Activated T-helper 1 cell treated with anti-CD3 and anti-CD28 coated beads, Interleukin-12 subunit alpha, Interleukin-12 subunit beta, Interleukin-2, Interleukin-4 antibody, amounts not matched to agents 30 ng/mL and 10 ng/mL and 1 ng/mL, durations not matched to agents 14 hours and 24 hours and 36 hours (primary cell): Measurements from ENCODE around the gene C20orf173. TPM values are rescaled to one million over a fixed set of nuclear protein-coding genes. Genes with fewer than 3 reads are reported as not detected.
"Not testable (repeated sequence)": the region's sequence is repeated elsewhere in the genome, so short reads cannot be mapped to it uniquely, and the experiment has no call there.

Experiments
- DNase-seq: peaks from one replicate; pipeline ENCODE4 v3.0.0; 2021; ENCODE audit warnings: low spot score
- H3K27ac Mint-ChIP-seq: one replicate; pipeline ENCODE4 v1.8.0; 2021; ENCODE audit warnings: mild to moderate bottlenecking, mixed read lengths
- H3K27me3 Mint-ChIP-seq: one replicate; pipeline ENCODE4 v1.8.0; 2022; ENCODE audit warnings: mild to moderate bottlenecking, moderate library complexity, mixed read lengths; ENCODE audit not compliant: insufficient read depth
- H3K36me3 Mint-ChIP-seq: one replicate; pipeline ENCODE4 v1.8.0; 2021; ENCODE audit warnings: low read depth, mixed read lengths
- H3K4me1 Mint-ChIP-seq: one replicate; pipeline ENCODE4 v1.8.0; 2021; ENCODE audit warnings: low read depth, mixed read lengths
- H3K4me3 Mint-ChIP-seq: one replicate; pipeline ENCODE4 v1.8.0; 2021; ENCODE audit warnings: mild to moderate bottlenecking, moderate library complexity, mixed read lengths
- H3K9me3 Mint-ChIP-seq: one replicate; pipeline ENCODE4 v1.8.0; 2021; ENCODE audit warnings: mixed read lengths
- intact Hi-C: fragments of 100-400 bp; cut with micrococcal nuclease; formaldehyde crosslinking; loops from one replicate; pipeline ENCODE4 v1.15.1; 2024
- total RNA-seq: library from RNA; stranded (reverse); gene quantifications from 2 replicates; pipeline ENCODE4 v1.2.3, GENCODE V29; 2022

The C20orf173 gene
- total RNA-seq, 1 donor from 2014 or later = not detected

- H3K4me1 Mint-ChIP-seq = peaks cover 12% of the 10 kb centered on the region
- peak; percentile 96 for DNase-seq
- intact Hi-C loops = loop anchor here (1.0 to 5.0 kb wide), 13 partner anchors 60 to 1550 kb away; partner anchors contain the start of genes CEP250, EIF6, GSS and MYH7B
- H3K36me3 Mint-ChIP-seq = peaks cover 6% of the 10 kb centered on the region
- H3K4me3 Mint-ChIP-seq = peak within 1 kb of the TSS; percentile 90
- no peaks in the 10 kb centered on the region for H3K27me3 Mint-ChIP-seq
- H3K27ac Mint-ChIP-seq = peak within 1 kb of the TSS; percentile 88
- H3K9me3 Mint-ChIP-seq = no peaks in the 10 kb centered on the region
Observed at GRCh38 chr20:35541783-35542662, 12.6 kb upstream of the C20orf173 start, which contains the start of gene ERGIC3. Gene ERGIC3, plus strand, starts transcription at chr20:35542078. Its CDS starts 20 bp downstream, at chr20:35542098.

GRCh38 chr20:35541118-35541782 is 11.8 kb upstream of the C20orf173 start:
- Mint-ChIP-seq H3K4me3 (peak overlapping the region; percentile 90), H3K27ac (no peak overlapping the region), H3K27me3 (no peaks in the 10 kb centered on the region), H3K4me1 (peaks cover 12% of the 10 kb centered on the region), H3K9me3 (no peaks in the 10 kb centered on the region), H3K36me3 (peaks cover 6% of the 10 kb centered on the region)
- DNase-seq = no peak
- intact Hi-C loops = loop anchor here (1.0 to 5.0 kb wide), 9 partner anchors 61 to 1549 kb away; partner anchors contain the start of genes EIF6, GSS, MYH7B and NCOA6

DNA sequence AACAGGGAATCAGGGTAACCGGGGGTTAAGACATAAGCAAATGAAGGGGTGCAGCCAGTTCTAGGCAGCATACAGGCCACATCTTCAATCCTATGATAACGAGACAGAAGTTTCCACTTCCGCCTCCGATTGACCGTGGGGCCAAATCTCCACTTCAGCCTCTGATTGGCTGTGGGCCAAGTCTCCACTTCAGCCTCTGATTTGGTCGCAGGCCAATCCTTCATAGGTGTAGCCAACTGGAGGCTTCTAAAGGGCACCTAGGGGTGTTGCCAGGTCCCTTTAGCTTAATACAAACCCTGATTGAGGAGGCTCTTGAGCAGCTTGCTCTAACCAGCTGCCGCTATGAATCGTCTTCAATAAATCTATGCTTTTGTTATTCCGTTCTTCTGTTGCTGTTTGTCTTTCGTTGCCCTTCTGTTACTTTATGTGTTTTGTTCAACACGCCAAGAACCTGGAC is 10.3 kb upstream of the C20orf173 start:
- Mint-ChIP-seq H3K27ac (no peak overlapping the region), H3K27me3 (no peaks in the 10 kb centered on the region), H3K36me3 (peaks cover 6% of the 10 kb centered on the region), H3K4me3 (no peak overlapping the region), H3K9me3 (no peaks in the 10 kb centered on the region), H3K4me1 (peaks cover 12% of the 10 kb centered on the region)
- DNase-seq = no peak
- intact Hi-C loops = loop anchor here (2.0 to 5.0 kb wide), 7 partner anchors 63 to 1547 kb away; partner anchors contain the start of genes EIF6, NCOA6, RALY and SCAND1

DNA sequence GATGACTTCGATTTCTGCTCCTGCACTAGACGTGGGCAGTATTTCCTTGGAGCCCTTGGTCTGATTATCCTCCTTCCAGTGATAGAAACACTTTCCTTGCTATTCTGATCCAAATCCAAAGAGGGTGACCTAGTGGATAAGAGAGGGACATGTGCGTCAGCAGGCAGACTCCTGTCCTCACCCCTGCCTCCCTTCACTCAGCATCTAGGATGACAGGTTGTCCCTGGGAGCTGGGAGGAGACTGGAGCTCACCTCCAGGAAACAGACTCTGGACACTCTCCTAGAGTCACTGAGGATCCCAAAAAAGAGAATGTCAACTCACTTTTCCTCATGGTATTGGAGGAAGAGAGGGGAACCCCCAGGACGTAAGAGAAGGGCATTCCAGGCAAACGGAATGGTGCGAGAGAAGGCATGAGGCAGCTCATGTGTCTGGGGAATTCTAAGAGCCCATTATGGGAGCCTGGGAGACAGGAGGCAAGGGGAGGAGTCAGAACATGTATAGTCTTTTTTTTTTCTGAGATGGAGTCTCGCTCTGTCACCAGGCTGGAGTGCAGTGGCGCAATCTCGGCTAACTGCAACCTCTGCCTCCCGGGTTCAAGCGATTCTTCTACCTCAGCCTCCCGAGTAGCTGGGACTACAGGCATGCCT is 2.2 kb downstream of the C20orf173 start:
- no peak overlapping the region for H3K27ac Mint-ChIP-seq
- no peak for DNase-seq
- H3K4me3 Mint-ChIP-seq = no peak overlapping the region
- peaks cover 5% of the 10 kb centered on the region for H3K27me3 Mint-ChIP-seq
- H3K4me1 Mint-ChIP-seq = no peaks in the 10 kb centered on the region
- no peaks in the 10 kb centered on the region for H3K9me3 Mint-ChIP-seq
- H3K36me3 Mint-ChIP-seq = no peaks in the 10 kb centered on the region
- intact Hi-C loops = no loop called here

DNA sequence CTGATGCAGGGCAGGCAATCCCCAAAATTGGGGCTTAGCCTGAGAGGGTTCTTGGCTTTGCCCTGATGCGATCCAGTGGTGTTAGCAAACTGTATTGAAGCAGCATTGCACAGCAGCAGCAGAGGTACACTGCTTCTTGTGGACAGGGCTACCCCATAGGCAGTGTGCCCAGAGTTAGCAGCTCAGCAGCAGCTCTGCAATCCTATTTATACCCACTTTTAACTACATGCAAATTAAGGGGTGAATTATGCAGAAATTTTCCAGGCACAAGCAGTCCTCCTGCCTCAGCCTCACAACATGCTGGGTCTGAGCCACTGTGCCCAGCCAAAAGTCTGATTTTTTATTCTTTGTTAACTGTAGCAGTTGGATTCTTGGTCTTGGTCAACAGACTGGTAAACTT is 3.8 kb downstream of the C20orf173 start:
- no peak overlapping the region for H3K27ac Mint-ChIP-seq
- H3K4me1 Mint-ChIP-seq = no peaks in the 10 kb centered on the region
- H3K9me3 Mint-ChIP-seq = no peaks in the 10 kb centered on the region
- intact Hi-C loops = no loop called here
- H3K36me3 Mint-ChIP-seq = no peaks in the 10 kb centered on the region
- no peak for DNase-seq
- H3K27me3 Mint-ChIP-seq = peaks cover 5% of the 10 kb centered on the region
- H3K4me3 Mint-ChIP-seq = no peak overlapping the region

DNA sequence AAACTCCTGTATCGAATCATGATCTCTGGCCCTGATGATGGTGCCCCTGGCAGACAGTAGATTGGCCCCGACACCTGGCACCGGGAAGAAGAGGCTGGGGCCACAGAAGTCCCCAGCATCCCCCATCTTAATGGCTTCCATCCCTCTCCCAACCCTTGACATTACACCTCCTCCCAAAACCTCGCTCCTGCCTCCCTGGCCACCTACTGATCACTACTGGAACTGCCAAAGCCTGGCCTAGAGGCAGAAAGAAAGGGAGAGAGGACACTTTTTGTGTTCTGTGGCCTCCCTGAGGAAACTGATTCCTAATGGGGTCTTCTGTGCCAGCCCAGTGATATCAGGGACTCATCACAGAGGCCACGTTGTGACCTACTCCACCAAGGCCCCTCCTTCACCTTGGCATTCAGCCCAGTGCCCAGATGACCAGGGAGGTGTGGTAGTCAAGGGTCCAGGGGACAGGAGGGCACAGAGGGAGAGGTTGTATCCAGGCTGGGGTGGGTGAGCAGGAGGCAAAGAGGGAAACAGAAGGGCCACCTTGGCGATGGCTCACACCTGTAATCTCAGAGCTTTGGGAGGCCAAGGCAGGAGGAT is 6.1 kb downstream of the C20orf173 start:
- Mint-ChIP-seq H3K9me3 (no peaks in the 10 kb centered on the region), H3K4me1 (no peaks in the 10 kb centered on the region), H3K4me3 (no peak overlapping the region), H3K36me3 (no peaks in the 10 kb centered on the region), H3K27ac (no peak overlapping the region), H3K27me3 (peaks cover 3% of the 10 kb centered on the region)
- DNase-seq = peak; percentile 14
- intact Hi-C loops = loop anchor here (5.0 kb wide), 1 partner anchor 61 kb away; no protein-coding TSS in a partner anchor

GRCh38 chr20:35518955-35519354 is 10.5 kb downstream of the C20orf173 start:
- H3K27ac Mint-ChIP-seq = no peak overlapping the region
- H3K36me3 Mint-ChIP-seq = peaks cover 1% of the 10 kb centered on the region
- intact Hi-C loops = no loop called here
- H3K4me3 Mint-ChIP-seq = no peak overlapping the region
- DNase-seq = no peak
- H3K4me1 Mint-ChIP-seq = no peaks in the 10 kb centered on the region
- no peaks in the 10 kb centered on the region for H3K9me3 Mint-ChIP-seq
- no peaks in the 10 kb centered on the region for H3K27me3 Mint-ChIP-seq

DNA sequence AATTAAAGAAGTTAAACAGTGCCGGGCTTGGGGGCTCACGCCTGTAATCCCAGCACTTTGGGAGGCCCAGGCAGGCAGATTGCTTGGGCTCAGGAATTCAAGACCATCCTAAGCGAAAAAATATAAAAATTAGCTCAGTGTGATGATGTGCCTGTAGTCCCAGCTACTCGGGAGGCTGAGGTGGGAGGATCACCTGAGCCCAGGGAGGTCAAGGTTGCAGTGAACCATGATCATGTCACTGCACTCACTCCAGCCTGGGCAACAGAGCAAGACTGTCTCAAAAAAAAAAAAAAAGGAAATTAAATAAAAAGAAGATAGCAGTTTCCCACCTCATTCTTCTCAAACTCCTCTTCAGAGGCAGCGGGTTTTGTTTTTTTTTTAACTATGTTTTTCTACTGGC is 11.7 kb downstream of the C20orf173 start:
- H3K27ac Mint-ChIP-seq, H3K36me3 Mint-ChIP-seq, H3K9me3 Mint-ChIP-seq, intact Hi-C loops, DNase-seq, H3K4me1 Mint-ChIP-seq, H3K4me3 Mint-ChIP-seq, H3K27me3 Mint-ChIP-seq: not testable (repeated sequence)

DNA sequence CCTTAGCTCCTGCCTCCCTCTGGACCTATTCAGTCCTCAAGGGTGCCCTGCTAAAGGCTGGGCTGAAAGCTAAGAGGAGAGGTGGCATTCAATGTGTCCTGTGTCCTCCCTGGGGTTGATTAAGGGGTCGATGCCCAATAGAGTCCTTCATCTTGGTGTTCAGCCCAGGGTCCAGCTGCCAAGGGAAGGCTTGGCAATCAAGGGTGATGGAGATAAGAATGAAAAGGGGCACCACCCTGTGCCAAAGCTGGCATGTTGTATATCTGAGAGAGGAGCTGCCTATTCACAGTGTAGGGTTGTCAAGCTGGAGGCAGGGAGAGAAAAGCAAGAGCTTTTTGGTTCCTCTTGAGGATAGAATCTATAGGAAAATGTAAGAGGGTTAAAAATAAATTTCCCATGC is 12.3 kb downstream of the C20orf173 start:
- Mint-ChIP-seq H3K4me1 (no peaks in the 10 kb centered on the region), H3K4me3 (no peak overlapping the region), H3K36me3 (peaks cover 8% of the 10 kb centered on the region), H3K27me3 (no peaks in the 10 kb centered on the region), H3K27ac (no peak overlapping the region), H3K9me3 (no peaks in the 10 kb centered on the region)
- DNase-seq = no peak
- intact Hi-C loops = no loop called here

- no peak overlapping the region for H3K4me3 Mint-ChIP-seq
- H3K36me3 Mint-ChIP-seq = peaks cover 12% of the 10 kb centered on the region
- DNase-seq = no peak
- H3K27me3 Mint-ChIP-seq = no peaks in the 10 kb centered on the region
- no peak overlapping the region for H3K27ac Mint-ChIP-seq
- no peaks in the 10 kb centered on the region for H3K4me1 Mint-ChIP-seq
- intact Hi-C loops = no loop called here
- H3K9me3 Mint-ChIP-seq = no peaks in the 10 kb centered on the region
Observed at GRCh38 chr20:35515949-35516645, 13.4 kb downstream of the C20orf173 start.

DNA sequence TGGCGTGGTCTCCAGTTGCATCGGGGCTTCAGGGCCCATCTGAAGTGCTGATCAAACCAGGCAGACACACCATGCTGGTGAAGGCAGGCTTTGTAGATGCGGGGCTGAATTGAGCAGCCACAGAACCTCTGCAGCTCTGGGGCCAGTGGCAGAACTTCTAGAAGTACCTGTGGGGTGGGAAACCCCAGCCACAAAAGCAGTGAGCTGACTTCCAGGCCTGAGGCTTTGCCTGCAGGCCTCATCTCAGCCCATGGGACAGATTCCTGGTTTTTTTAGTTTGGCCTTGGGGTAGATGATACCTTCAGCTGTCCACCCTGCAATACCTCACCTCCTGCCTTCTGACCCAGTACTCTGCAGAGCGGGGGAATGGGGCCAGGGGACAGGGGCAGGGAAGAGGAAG is 14.1 kb downstream of the C20orf173 start:
- H3K4me3 Mint-ChIP-seq = no peak overlapping the region
- DNase-seq = no peak
- H3K4me1 Mint-ChIP-seq = no peaks in the 10 kb centered on the region
- no peaks in the 10 kb centered on the region for H3K9me3 Mint-ChIP-seq
- no peaks in the 10 kb centered on the region for H3K27me3 Mint-ChIP-seq
- intact Hi-C loops = no loop called here
- no peak overlapping the region for H3K27ac Mint-ChIP-seq
- H3K36me3 Mint-ChIP-seq = peaks cover 12% of the 10 kb centered on the region

GRCh38 chr20:35514371-35514932 is 15.0 kb downstream of the C20orf173 start:
- no peaks in the 10 kb centered on the region for H3K27me3 Mint-ChIP-seq
- no peaks in the 10 kb centered on the region for H3K4me1 Mint-ChIP-seq
- no peak overlapping the region for H3K4me3 Mint-ChIP-seq
- intact Hi-C loops = no loop called here
- no peak overlapping the region for H3K27ac Mint-ChIP-seq
- H3K9me3 Mint-ChIP-seq = no peaks in the 10 kb centered on the region
- H3K36me3 Mint-ChIP-seq = peaks cover 18% of the 10 kb centered on the region
- no peak for DNase-seq
